GM12873 (cell line): ENCODE measurements around the gene NOXA1.

Source experiments
- TF ChIP-seq, protein P1 (sequence below): IDR thresholded peaks from 2 replicates; pipeline ENCODE4 v1.5.1; 2012; ENCODE audit warnings: low read depth, mild to moderate bottlenecking, moderate library complexity, low read length, control low read depth; ENCODE audit not compliant: insufficient read depth; ENCODE audit errors: missing control alignments

The NOXA1 gene

DNA sequence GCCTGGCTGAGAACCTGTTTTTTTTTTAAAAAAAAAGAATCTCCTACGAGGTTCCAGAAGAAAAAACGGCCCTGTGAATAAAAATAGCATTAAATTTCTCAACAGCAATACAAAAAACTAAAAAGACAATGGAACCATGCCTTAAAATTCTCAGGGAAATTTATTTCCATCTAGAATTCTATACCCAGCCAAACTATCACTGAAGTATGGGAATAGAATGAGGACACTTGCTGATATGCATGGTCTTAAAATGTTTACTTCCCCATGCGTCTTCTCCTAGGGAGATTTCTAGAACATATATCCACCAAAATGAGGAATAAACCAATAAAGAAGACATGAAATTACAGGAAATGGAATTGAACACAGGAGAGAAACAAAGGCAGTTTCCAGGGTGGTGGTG is 52.5 kb downstream of the NOXA1 start:
- TF ChIP-seq, protein P1, sequence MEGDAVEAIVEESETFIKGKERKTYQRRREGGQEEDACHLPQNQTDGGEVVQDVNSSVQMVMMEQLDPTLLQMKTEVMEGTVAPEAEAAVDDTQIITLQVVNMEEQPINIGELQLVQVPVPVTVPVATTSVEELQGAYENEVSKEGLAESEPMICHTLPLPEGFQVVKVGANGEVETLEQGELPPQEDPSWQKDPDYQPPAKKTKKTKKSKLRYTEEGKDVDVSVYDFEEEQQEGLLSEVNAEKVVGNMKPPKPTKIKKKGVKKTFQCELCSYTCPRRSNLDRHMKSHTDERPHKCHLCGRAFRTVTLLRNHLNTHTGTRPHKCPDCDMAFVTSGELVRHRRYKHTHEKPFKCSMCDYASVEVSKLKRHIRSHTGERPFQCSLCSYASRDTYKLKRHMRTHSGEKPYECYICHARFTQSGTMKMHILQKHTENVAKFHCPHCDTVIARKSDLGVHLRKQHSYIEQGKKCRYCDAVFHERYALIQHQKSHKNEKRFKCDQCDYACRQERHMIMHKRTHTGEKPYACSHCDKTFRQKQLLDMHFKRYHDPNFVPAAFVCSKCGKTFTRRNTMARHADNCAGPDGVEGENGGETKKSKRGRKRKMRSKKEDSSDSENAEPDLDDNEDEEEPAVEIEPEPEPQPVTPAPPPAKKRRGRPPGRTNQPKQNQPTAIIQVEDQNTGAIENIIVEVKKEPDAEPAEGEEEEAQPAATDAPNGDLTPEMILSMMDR: no peak

DNA sequence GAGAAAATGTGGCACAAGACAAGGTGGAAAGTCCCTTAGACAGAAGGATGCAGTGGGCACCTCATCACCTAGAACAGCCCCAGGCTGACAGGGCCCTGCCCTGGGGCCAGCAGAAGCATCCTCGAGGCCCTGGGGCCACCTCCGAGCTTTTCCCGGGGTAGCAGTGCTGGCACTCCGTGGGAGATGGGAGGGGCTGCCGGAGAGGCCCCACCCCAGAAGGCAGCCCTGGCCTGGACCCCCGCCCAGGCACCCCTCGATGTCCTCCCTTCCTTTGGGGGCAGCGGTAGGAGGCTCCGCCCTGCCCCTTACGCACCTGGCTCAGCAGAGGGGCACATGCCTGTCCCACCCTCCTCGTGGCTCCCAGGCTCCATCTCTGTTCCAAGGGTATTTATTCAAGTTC is 53.7 kb downstream of the NOXA1 start:
- TF ChIP-seq, protein P1: no peak

GRCh38 chr9:137477778-137478612 is 54.8 kb downstream of the NOXA1 start:
- TF ChIP-seq, protein P1: no peak

DNA sequence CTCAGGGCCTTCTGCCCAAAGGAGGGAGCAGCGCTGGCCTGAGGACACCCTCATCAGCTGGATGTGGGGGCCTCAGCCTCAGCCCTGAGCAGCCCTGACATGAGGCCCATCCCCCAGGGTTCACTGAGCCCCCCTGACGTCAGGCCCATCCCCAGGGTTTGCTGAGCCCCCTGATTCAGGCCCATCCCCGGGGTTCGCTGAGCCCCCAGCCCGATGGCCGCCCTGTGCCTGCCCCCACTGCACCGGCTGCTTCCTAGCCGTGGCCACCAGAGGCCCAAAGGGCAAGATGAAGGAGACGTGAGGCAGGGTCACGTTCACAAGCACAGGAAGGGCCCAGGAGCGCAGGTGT is 55.4 kb downstream of the NOXA1 start:
- TF ChIP-seq, protein P1: no peak

DNA sequence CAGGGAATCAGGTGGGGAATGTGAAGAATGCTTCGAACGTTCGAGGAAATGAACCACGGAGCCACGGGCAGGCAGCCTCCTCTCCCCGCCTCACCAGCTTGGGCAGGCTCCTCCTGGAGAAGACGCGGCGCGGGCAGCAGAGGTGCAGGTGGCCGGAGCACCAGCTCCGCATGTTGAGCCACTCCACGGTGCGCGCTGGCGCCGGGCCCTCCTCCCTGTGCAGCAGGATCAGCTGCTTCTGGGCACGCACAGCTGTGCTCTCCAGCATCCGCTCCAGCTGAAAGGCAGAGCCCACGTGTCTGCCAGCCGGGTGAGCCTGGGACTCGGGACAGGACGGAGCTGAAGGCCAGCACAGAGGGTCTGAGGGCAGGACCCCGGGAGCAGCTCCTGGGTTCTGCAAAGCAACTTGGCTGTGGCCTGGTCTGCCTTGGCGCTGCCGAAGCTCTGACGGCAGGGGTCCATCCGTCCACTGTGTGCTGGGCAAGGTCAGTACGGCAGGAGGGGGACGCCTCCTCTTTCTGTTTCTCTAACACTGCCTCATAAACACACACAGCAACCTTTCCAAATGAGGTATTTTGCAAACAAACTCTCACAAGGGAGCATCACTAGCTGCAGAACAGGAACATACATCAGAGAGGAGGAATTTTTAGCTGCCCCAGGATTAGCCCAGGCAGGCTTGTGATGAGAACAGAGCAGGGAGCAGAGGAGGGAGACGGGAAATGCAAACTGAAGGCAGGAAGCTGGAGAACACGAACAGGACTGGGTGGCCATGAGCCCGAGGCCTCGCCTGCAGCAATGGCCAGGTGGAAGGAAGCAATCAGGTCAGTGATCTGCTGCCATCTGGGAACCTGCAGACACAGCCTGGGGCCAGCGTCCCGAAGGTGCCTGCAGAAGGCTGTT is 56.0 kb downstream of the NOXA1 start:
- TF ChIP-seq, protein P1: no peak

DNA sequence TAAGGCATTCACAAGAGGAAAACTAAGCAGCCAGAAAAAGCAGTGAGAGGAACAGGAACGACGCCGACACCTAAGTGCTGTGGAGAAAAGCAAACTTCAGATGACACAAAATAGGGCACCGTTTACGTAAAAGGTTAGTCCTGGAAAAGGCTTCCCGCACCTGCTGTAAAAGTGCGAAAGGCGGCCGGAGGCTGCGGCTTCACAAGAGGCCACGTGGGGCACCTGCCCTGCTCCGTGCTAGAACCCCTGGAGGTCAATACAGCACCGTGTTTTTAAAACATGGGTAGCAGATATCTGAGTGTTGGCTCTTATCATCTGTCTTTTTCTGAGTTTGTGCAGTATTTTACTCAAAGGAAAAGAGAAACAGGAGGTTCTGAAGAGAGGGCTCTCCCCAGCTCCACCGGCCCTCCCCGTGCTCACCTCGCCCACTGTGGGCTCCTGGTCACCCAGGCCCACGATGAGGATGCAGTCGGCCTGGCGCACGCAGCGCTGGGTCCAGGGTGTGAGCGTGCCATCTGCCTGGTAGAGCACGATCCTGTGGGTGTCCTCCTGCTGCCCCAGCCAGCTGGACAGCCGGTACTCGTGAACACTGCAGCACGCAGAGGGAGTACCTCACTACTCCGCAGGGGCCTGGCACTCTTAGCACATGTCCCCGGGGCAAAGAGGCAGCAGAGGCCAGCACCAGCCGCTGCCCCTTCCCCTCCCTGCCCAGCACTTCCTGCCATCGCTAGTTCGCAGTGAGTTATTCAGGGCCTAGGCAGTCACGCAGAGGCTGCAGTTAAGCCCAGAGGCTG is 56.9 kb downstream of the NOXA1 start:
- TF ChIP-seq, protein P1: no peak
